ENCODE data around the gene SUFU. TPM values are rescaled to one million over a fixed set of nuclear protein-coding genes. Genes with fewer than 3 reads are reported as not detected.

SUFU gene
- total and polyA plus RNA-seq, 2 of the 13 experiments (the other 11 are each of a cell fraction or from before 2014, with no cell fraction given) = 2.9 to 5.5 TPM

- peak; percentile 89 for FAIRE-seq
- H2AFZ ChIP-seq (ENCODE audit: low read length) = no peak overlapping the region
- 44% methylated on average over 9 of the region's 11 CpGs for WGBS (ENCODE audit: low lambda C conversion rate)
- in situ Hi-C loops (cut with HindIII; ENCODE audit: extremely low pct_ligation_motif_present, low pct_unique_long_range_greater_than_20kb) = loop anchor here (5.0 kb wide), 1 partner anchor 81 kb away; the partner anchor contains the start of genes ACTR1A and SUFU
- ChIA-PET CTCF (ENCODE audit: low intra/inter-chr PET ratio, low total read pairs) (interaction anchor here (1.2 to 1.5 kb wide), 3 partner anchors 13 to 352 kb away, joined by 3 to 9 read pairs (median 4); partner anchors contain the start of genes ACTR1A and SUFU), POLR2A (interaction anchor here (0.7 to 1.4 kb wide), 8 partner anchors 16 to 190 kb away, joined by 3 to 8 read pairs (median 4); partner anchors contain the start of genes ACTR1A and SUFU)
- H4K20me1 ChIP-seq (ENCODE audit: insufficient read depth, low read length) = no peaks in the 10 kb centered on the region
- no peaks in the 10 kb centered on the region for H3K9me3 ChIP-seq (ENCODE audit: low read length)
- no peak overlapping the region for H3K4me3 ChIP-seq (replicated peaks in 1 of 3; ENCODE audit: insufficient read depth in 1 of 3, low read depth in 2 of 3, low read length in 3 of 3)
- H3K27me3 ChIP-seq (ENCODE audit: control insufficient read depth in 1 of 2, insufficient read depth in 2 of 2, low read length in 2 of 2) = no peaks in the 10 kb centered on the region
- H3K36me3 ChIP-seq (replicated peaks in 1 of 2; ENCODE audit: control insufficient read depth in 1 of 2, insufficient read depth in 2 of 2, low read length in 2 of 2) = no peaks in the 10 kb centered on the region
- peak overlapping the region; percentile 33; the same call in 1 of the 2 replicates for H3K4me2 ChIP-seq (ENCODE audit: low read depth, low read length)
- BruUV-seq (replicated peaks) = no TSS peak
- H3K79me2 ChIP-seq (ENCODE audit: insufficient read depth, low read length) = no peaks in the 10 kb centered on the region
- peak; percentile 75 for DNase-seq (ENCODE audit: low spot score)
- H3K27ac ChIP-seq (ENCODE audit: extremely low read length, insufficient read depth, low read length) = no peak overlapping the region
- intact Hi-C loops (cut with micrococcal nuclease; ENCODE audit: unreplicated experiment) = loop anchor here (2.0 kb wide), 1 partner anchor 81 kb away; the partner anchor contains the start of genes ACTR1A and SUFU
- peak; percentile 98 for ATAC-seq
- H3K9ac ChIP-seq (ENCODE audit: insufficient read depth, low read depth, low read length) = no peak overlapping the region
- peaks cover 6% of the 10 kb centered on the region for H3K4me1 ChIP-seq (ENCODE audit: insufficient read depth, low read length)
- TF ChIP-seq STAG1 (CRISPR knock-in tag; IDR thresholded peaks at IDR 0.05) (peak; percentile 87), RAD21 (CRISPR knock-in tag; IDR thresholded peaks at IDR 0.05) (peak; percentile 84), ZNF605 (CRISPR knock-in tag; IDR thresholded peaks at IDR 0.05) (no peak), MAFF (IDR thresholded peaks at IDR 0.05; ENCODE audit: low read depth, low read length) (no peak), ZNF558 (CRISPR knock-in tag; IDR thresholded peaks at IDR 0.05; ENCODE audit: borderline replicate concordance) (no peak), ZNF460 (CRISPR knock-in tag; IDR thresholded peaks at IDR 0.05; ENCODE audit: borderline replicate concordance) (no peak), SALL1 (CRISPR knock-in tag; IDR thresholded peaks at IDR 0.05) (0 out of 2 replicates have a peak, but pooled peaks have one; percentile 24), CC2D1A (CRISPR knock-in tag; IDR thresholded peaks at IDR 0.05) (no peak), CTCF (CRISPR knock-in tag; IDR thresholded peaks at IDR 0.05) (peak; percentile 93), KDM5A (IDR thresholded peaks at IDR 0.05; ENCODE audit: borderline replicate concordance, low read length) (0 out of 2 replicates have a peak, but pooled peaks have one; percentile 35), ZNF710 (CRISPR knock-in tag; IDR thresholded peaks at IDR 0.05; ENCODE audit: borderline replicate concordance) (no peak), ESRRA (CRISPR knock-in tag; IDR thresholded peaks at IDR 0.05; ENCODE audit: low read depth) (no peak), NR2F6 (IDR thresholded peaks at IDR 0.05) (peak; percentile 57), NR2F6 (CRISPR knock-in tag; IDR thresholded peaks at IDR 0.05) (peak; percentile 40; the same call in 1 of the 2 replicates), ZBTB25 (CRISPR knock-in tag; IDR thresholded peaks at IDR 0.05) (no peak)
- TF ChIP-seq, protein P1, sequence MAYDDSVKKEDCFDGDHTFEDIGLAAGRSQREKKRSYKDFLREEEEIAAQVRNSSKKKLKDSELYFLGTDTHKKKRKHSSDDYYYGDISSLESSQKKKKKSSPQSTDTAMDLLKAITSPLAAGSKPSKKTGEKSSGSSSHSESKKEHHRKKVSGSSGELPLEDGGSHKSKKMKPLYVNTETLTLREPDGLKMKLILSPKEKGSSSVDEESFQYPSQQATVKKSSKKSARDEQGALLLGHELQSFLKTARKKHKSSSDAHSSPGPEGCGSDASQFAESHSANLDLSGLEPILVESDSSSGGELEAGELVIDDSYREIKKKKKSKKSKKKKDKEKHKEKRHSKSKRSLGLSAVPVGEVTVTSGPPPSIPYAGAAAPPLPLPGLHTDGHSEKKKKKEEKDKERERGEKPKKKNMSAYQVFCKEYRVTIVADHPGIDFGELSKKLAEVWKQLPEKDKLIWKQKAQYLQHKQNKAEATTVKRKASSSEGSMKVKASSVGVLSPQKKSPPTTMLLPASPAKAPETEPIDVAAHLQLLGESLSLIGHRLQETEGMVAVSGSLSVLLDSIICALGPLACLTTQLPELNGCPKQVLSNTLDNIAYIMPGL (CRISPR knock-in tag; IDR thresholded peaks at IDR 0.05; ENCODE audit: borderline replicate concordance in 1 of 2, low read depth in 1 of 2) = peak; percentile 53; a peak in 1 of 4 replicates
Observed at GRCh38 chr10:102583435-102584417, 80.0 kb downstream of the SUFU start.

Measured in HepG2 (cell line).